Measurements from ENCODE around the gene BBC3.

BBC3 gene

DNA sequence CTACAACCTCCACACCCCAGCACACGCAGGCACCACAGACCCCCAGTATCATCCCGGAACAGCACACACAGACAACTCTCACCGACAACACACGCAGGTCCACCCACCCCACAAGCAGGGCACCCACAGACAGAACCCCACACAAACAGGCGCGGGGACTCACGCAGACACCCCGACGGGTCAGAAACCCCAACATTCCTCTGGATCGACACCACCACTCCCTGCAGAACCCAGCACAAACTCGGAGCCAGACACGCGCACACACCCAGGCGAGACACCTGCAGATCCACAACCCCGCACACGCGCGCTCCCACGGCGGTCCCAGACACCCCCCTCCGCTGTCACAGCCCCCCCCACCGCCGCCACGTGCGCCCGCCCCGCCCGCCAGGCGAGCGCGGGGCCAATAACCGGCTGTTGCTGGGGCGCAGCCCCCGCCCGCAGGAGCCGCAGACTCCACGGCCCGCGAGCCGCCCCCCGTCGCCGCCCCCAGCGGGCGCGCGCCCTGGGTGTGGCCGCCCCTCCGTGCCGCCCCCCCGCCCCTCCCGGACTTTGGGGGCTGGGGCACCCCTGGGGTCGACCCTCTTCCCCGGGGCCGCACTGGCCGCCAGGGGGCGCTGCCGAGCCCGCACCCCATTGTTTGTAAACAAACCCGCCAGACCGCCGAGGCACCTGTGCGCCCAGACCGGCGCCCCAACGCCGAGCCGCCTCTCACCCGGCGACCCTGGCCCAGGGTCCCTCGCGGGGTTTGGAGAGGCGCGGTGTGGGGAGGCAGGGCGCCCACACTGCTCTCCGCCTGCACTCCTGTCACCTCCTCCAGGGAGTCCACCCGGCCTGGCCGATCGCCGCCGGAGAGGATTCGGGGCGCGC, 712 bp downstream of the BBC3 start:
- peak overlapping the region; percentile 93 for H3K4me3 ChIP-seq (ENCODE audit: control insufficient read depth, low read depth, low read length)
- TF ChIP-seq, protein P1, sequence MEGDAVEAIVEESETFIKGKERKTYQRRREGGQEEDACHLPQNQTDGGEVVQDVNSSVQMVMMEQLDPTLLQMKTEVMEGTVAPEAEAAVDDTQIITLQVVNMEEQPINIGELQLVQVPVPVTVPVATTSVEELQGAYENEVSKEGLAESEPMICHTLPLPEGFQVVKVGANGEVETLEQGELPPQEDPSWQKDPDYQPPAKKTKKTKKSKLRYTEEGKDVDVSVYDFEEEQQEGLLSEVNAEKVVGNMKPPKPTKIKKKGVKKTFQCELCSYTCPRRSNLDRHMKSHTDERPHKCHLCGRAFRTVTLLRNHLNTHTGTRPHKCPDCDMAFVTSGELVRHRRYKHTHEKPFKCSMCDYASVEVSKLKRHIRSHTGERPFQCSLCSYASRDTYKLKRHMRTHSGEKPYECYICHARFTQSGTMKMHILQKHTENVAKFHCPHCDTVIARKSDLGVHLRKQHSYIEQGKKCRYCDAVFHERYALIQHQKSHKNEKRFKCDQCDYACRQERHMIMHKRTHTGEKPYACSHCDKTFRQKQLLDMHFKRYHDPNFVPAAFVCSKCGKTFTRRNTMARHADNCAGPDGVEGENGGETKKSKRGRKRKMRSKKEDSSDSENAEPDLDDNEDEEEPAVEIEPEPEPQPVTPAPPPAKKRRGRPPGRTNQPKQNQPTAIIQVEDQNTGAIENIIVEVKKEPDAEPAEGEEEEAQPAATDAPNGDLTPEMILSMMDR (IDR thresholded peaks at IDR 0.05; ENCODE audit: control insufficient read depth, insufficient read depth, low read depth, low read length, missing control alignments): peak; percentile 69
- no peak for DNase-seq (ENCODE audit: low read depth)

DNA sequence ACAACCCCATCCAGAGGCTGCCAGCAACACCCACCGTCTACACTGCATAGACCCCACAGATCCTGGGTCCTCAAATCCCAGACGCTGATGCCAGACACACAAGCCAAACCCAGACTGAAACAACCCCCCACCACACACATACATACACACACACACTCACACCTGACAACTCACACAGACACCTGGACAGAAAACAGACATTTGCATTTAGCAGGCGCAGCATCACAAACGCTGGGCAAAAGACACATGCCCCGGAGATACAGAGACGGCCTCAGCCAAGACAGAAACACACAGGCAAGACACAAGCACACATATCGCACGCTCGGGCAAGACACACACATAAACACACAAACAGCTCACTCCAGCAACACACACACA, 1.3 kb downstream of the BBC3 start:
- TF ChIP-seq, protein P1 (IDR thresholded peaks at IDR 0.05; ENCODE audit: control insufficient read depth, insufficient read depth, low read depth, low read length, missing control alignments): no peak
- DNase-seq (ENCODE audit: low read depth): no peak
- H3K4me3 ChIP-seq (ENCODE audit: control insufficient read depth, low read depth, low read length): peak overlapping the region; percentile 93

DNA sequence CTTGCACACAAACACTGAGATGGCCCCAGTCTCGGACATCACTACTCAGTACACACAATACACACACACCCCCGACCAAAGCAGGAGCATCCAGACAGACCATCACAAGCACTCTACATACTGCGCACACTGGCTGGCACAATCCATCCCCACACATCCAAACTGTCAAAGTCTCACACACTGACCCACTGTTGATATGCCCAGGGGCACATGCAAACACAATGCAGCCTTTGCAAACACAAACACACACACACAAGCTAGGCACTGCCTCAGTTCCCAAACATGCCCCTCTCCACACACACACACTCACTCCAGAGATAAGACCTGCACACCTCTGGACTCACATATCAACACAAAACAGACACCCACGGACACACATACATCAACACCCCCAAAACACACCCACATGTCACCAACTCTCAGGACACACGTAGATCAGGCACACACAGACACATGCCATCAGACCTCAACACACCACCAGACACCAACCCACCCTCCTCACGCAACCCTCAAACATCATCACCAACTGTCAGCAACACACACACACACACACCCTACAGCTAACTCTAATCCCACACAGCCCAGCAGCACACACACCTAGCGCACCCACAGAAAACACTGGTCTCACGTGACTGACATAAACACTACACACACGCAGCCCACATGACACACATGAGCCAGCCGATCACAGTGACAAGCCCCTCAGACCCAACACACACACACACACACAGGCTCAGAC, 1.9 kb downstream of the BBC3 start:
- TF ChIP-seq, protein P1 (IDR thresholded peaks at IDR 0.05; ENCODE audit: control insufficient read depth, insufficient read depth, low read depth, low read length, missing control alignments): no peak
- no peak for DNase-seq (ENCODE audit: low read depth)
- peak overlapping the region; percentile 93 for H3K4me3 ChIP-seq (ENCODE audit: control insufficient read depth, low read depth, low read length)

DNA sequence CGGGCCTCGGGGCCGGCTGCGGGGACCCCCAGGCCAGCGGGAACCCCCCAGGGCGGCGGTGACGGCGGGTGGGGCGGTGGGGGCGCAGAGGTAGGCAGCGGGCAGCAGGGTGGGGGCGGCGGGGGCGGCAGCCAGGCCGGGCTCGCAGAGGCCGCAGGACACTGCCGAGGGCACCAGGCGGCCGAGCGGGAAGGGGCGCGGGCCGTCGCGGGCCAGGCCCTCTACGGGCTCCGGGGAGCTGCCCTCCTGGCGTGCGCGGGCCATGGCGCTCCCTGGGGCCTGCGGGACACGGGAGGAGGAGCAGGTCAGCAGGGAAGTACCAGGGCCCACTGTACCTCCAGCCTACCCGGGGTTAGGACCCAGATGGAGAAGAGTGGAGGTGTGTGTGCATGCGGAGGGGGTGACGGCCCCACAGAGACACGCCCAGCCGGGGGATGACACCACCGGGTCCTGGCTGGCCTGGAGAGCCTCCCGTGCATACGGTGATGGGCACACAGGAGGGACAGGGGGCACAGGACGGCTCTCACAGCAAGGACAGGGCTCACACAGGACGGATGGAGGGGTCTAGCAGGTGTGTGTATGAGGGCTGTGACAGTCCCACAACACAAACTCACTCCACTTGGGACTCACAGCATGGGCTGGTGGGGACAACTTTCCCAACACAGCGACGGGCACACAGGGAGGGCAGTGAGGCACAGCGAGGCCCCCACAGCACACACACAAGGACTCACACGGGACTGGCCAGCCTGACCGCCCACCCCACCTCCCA, 2.6 kb downstream of the BBC3 start:
- TF ChIP-seq, protein P1 (IDR thresholded peaks at IDR 0.05; ENCODE audit: control insufficient read depth, insufficient read depth, low read depth, low read length, missing control alignments): no peak
- DNase-seq (ENCODE audit: low read depth): no peak
- peak overlapping the region; percentile 93 for H3K4me3 ChIP-seq (ENCODE audit: control insufficient read depth, low read depth, low read length)

DNA sequence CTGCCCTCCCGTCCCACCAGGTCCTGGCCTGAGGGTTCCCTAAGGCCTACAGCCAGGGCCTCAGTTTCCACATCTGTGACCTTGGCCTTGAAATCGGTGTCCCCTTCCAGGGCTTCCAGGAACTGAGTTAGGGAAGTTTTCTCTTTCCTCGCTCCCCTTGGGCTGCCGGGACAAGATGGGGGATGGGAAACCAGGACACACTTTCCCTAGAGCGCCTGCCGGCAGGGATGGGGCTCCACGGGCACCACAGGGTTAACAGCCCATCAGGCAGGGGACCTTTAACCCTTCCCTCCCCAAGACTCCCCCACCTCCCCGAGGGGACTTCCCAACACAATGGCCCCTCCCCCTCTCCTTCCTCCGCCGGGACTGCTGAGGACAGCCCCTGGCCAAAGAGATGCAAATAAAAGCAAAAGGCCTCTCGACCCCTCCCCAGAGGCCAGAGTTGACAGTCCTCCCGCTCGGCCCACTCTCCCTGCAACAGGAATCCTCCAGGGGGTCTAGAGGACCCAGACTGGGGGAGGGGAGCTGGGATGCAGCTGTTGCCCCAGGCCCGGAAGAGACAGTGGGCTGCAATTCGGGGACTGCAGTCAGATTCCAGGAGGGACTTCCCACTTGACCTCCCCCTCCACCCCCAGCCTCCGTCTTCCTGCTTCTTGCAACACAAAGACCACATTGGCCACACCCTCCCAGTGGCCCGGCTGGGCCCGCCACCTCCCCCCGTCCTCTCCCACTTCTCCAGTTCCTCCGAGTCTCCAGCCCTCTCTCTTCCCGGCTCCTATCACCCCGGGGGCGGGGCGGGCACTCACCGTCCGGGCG, 3.4 kb downstream of the BBC3 start:
- peak; percentile 80 for DNase-seq (ENCODE audit: low read depth)
- H3K4me3 ChIP-seq (ENCODE audit: control insufficient read depth, low read depth, low read length): peak overlapping the region; percentile 93
- TF ChIP-seq, protein P1 (IDR thresholded peaks at IDR 0.05; ENCODE audit: control insufficient read depth, insufficient read depth, low read depth, low read length, missing control alignments): no peak
